CD4-positive, alpha-beta T cell (primary cell): Measurements from ENCODE around the gene TNS3. TPM values are rescaled to one million over a fixed set of nuclear protein-coding genes. Genes with fewer than 3 reads are reported as not detected.

Source experiments
- ATAC-seq: fragments of 200-7000 bp; cut with Tn5 transposase; one replicate; pipeline ENCODE4 v1.10.0; 2022; ENCODE audit warnings: mild to moderate bottlenecking; ENCODE audit not compliant: poor library complexity
- CTCF ChIA-PET: fragments of 350-600 bp; sonication (Branson Sonifier 250); formaldehyde crosslinking; loops from one replicate; lab custom pipeline; 2021; ENCODE audit warnings: antibody characterized with exemption, inconsistent platforms; lab: Charles Lee
- POLR2A ChIA-PET: fragments of 350-600 bp; sonication (Branson Sonifier 250); formaldehyde crosslinking; loops from one replicate; lab custom pipeline; 2021; ENCODE audit warnings: antibody characterized with exemption, inconsistent platforms; lab: Charles Lee
- DNase-seq, 14 experiments: peaks; one replicate each; pipeline ENCODE4 v3.0.0-alpha.2; 2013 to 2020; ENCODE audit warnings: mixed read lengths in 2 of 14
- H3K27ac ChIP-seq, 2 donors: one replicate each; pipeline versions ENCODE4 v1.5.1 to v1.7.0; 2013; ENCODE audit warnings: low read length in 2 of 2, low read depth in 1 of 2, mild to moderate bottlenecking in 1 of 2
- H3K27me3 ChIP-seq, 2 experiments: 1 replicate in 1 of 2; 2 replicates in 1 of 2; pipeline versions ENCODE4 v1.6.1 to v1.7.0; 2013; ENCODE audit warnings: low read length in 2 of 2, control low read depth in 1 of 2, mild to moderate bottlenecking in 1 of 2, moderate library complexity in 1 of 2; ENCODE audit not compliant: insufficient read depth in 2 of 2, control insufficient read depth in 1 of 2
- H3K36me3 ChIP-seq: one replicate; pipeline ENCODE4 v1.6.1; 2013; ENCODE audit warnings: low read length, control low read depth; ENCODE audit not compliant: insufficient read depth
- H3K4me1 ChIP-seq: one replicate; pipeline ENCODE4 v1.6.1; 2013; ENCODE audit warnings: low read length, control low read depth; ENCODE audit not compliant: insufficient read depth
- H3K4me3 ChIP-seq: one replicate; pipeline ENCODE4 v1.5.1; 2013; ENCODE audit warnings: mild to moderate bottlenecking, low read length, moderate library complexity
- H3K9me3 ChIP-seq, 2 experiments: 1 replicate in 1 of 2; 2 replicates in 1 of 2; pipeline versions ENCODE4 v1.6.1 to v1.7.0; 2013; ENCODE audit warnings: low read length in 2 of 2, mild to moderate bottlenecking in 2 of 2, control low read depth in 1 of 2, moderate library complexity in 1 of 2; ENCODE audit not compliant: control insufficient read depth in 1 of 2, insufficient read depth in 1 of 2
- H3K27ac Mint-ChIP-seq: one replicate; pipeline ENCODE4 v1.8.0; 2020; ENCODE audit warnings: mixed read lengths
- H3K27me3 Mint-ChIP-seq: one replicate; pipeline ENCODE4 v1.8.0; 2021; ENCODE audit warnings: mixed read lengths
- H3K36me3 Mint-ChIP-seq: one replicate; pipeline ENCODE4 v1.8.0; 2021; ENCODE audit warnings: low read depth, mixed read lengths
- H3K4me1 Mint-ChIP-seq: one replicate; pipeline ENCODE4 v1.8.0; 2021; ENCODE audit warnings: low read depth, mixed read lengths
- H3K4me3 Mint-ChIP-seq: one replicate; pipeline ENCODE4 v1.8.0; 2020; ENCODE audit warnings: mild to moderate bottlenecking, mixed read lengths
- H3K9me3 Mint-ChIP-seq: one replicate; pipeline ENCODE4 v1.8.0; 2020; ENCODE audit warnings: mixed read lengths
- intact Hi-C, 2 experiments: fragments of 100-400 bp; cut with DNase I in 1 of 2; cut with micrococcal nuclease in 1 of 2; formaldehyde crosslinking; loops; one replicate each; pipeline versions ENCODE4 v1.15.1 to v1.9.0; 2023 to 2025; cut with DNase I, micrococcal nuclease
- total RNA-seq, 174 experiments: library from RNA in 2 of 174; stranded (reverse) in 2 of 174; gene quantifications; one replicate each; pipeline ENCODE4 v1.2.3 and lab custom pipeline; 2021 to 2026
- TF ChIP-seq, protein P1 (sequence below): fragments of 200-600 bp; IDR thresholded peaks from one replicate; pipeline ENCODE4 v1.8.0; 2022; ENCODE audit warnings: antibody characterized with exemption, mild to moderate bottlenecking

The TNS3 gene
- total RNA-seq, 2 experiments from 2014 or later: 0.16 to 0.47 TPM

- no peak for ATAC-seq
- no peaks in the 10 kb centered on the region for H3K36me3 ChIP-seq
- peaks cover 6% of the 10 kb centered on the region for H3K4me1 Mint-ChIP-seq
Measured at GRCh38 chr7:47357361-47357760, 224.6 kb downstream of the TNS3 start.

DNA sequence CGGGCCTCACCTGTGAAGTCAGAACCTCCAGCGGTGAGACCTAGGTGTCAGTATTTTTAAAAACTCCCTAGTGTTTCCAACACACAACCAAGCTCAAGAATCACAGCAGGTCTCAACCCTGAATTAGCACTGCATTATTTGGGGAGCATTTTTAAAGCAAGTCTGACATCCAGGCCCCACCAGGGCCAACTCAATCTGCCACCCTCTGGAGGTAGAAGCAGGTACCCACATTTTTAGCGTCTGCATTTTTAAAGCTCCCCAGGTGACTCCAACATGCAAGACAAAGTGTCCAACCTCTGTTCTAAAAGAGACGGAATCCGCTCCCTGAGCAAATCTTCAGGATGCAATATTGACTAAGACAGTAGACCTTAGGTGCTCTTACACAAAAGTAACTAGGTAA, 225.7 kb downstream of the TNS3 start:
- no peaks in the 10 kb centered on the region for H3K27me3 ChIP-seq
- ChIA-PET POLR2A (no interaction called here), CTCF (no interaction called here)
- H3K27ac ChIP-seq: no peak overlapping the region
- DNase-seq: no peak
- intact Hi-C loops: no loop called here
- H3K9me3 Mint-ChIP-seq: no peaks in the 10 kb centered on the region
- TF ChIP-seq, protein P1, sequence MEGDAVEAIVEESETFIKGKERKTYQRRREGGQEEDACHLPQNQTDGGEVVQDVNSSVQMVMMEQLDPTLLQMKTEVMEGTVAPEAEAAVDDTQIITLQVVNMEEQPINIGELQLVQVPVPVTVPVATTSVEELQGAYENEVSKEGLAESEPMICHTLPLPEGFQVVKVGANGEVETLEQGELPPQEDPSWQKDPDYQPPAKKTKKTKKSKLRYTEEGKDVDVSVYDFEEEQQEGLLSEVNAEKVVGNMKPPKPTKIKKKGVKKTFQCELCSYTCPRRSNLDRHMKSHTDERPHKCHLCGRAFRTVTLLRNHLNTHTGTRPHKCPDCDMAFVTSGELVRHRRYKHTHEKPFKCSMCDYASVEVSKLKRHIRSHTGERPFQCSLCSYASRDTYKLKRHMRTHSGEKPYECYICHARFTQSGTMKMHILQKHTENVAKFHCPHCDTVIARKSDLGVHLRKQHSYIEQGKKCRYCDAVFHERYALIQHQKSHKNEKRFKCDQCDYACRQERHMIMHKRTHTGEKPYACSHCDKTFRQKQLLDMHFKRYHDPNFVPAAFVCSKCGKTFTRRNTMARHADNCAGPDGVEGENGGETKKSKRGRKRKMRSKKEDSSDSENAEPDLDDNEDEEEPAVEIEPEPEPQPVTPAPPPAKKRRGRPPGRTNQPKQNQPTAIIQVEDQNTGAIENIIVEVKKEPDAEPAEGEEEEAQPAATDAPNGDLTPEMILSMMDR: no peak
- H3K36me3 Mint-ChIP-seq: no peaks in the 10 kb centered on the region
- H3K4me1 ChIP-seq: no peaks in the 10 kb centered on the region
- no peak overlapping the region for H3K27ac Mint-ChIP-seq
- H3K27me3 Mint-ChIP-seq: no peaks in the 10 kb centered on the region
- H3K4me3 Mint-ChIP-seq: no peak overlapping the region
- H3K9me3 ChIP-seq: peaks cover 0 to 20% of the 10 kb centered on the region in 2 experiments
- H3K4me3 ChIP-seq: no peak overlapping the region
- H3K36me3 ChIP-seq: no peaks in the 10 kb centered on the region
- H3K4me1 Mint-ChIP-seq: peaks cover under 1% of the 10 kb centered on the region
- ATAC-seq: no peak

More at GRCh38 chr7:47357361-47357760, 224.6 kb downstream of the TNS3 start:
- no peak overlapping the region for H3K27ac ChIP-seq
- peaks cover 0 to 24% of the 10 kb centered on the region in 2 experiments for H3K9me3 ChIP-seq
- DNase-seq: no peak
- no peaks in the 10 kb centered on the region for H3K4me1 ChIP-seq
- Mint-ChIP-seq H3K9me3 (no peaks in the 10 kb centered on the region), H3K27me3 (no peaks in the 10 kb centered on the region), H3K36me3 (no peaks in the 10 kb centered on the region), H3K4me3 (no peak overlapping the region), H3K27ac (no peak overlapping the region)
- intact Hi-C loops: no loop called here
- TF ChIP-seq, protein P1: no peak
- H3K4me3 ChIP-seq: no peak overlapping the region
- ChIA-PET POLR2A (no interaction called here), CTCF (no interaction called here)
- H3K27me3 ChIP-seq: no peaks in the 10 kb centered on the region

GRCh38 chr7:47355684-47356083, 226.2 kb downstream of the TNS3 start:
- ChIA-PET CTCF (no interaction called here), POLR2A (no interaction called here)
- H3K4me1 ChIP-seq: no peaks in the 10 kb centered on the region
- H3K4me3 ChIP-seq: no peak overlapping the region
- ATAC-seq: no peak
- H3K36me3 Mint-ChIP-seq: no peaks in the 10 kb centered on the region
- no peaks in the 10 kb centered on the region for H3K27me3 ChIP-seq
- TF ChIP-seq, protein P1: no peak
- no peak overlapping the region for H3K4me3 Mint-ChIP-seq
- no peaks in the 10 kb centered on the region for H3K27me3 Mint-ChIP-seq
- no peaks in the 10 kb centered on the region for H3K9me3 Mint-ChIP-seq
- H3K27ac ChIP-seq: no peak overlapping the region
- peaks cover 0 to 14% of the 10 kb centered on the region in 2 experiments for H3K9me3 ChIP-seq
- H3K4me1 Mint-ChIP-seq: no peaks in the 10 kb centered on the region
- intact Hi-C loops: no loop called here
- DNase-seq: no peak
- H3K36me3 ChIP-seq: no peaks in the 10 kb centered on the region
- no peak overlapping the region for H3K27ac Mint-ChIP-seq
